ENCODE data around the gene PTDSS2. TPM values are rescaled to one million over a fixed set of nuclear protein-coding genes. Genes with fewer than 3 reads are reported as not detected.

PTDSS2 gene
- polyA plus RNA-seq, 1 experiment = 15.8 TPM

DNA sequence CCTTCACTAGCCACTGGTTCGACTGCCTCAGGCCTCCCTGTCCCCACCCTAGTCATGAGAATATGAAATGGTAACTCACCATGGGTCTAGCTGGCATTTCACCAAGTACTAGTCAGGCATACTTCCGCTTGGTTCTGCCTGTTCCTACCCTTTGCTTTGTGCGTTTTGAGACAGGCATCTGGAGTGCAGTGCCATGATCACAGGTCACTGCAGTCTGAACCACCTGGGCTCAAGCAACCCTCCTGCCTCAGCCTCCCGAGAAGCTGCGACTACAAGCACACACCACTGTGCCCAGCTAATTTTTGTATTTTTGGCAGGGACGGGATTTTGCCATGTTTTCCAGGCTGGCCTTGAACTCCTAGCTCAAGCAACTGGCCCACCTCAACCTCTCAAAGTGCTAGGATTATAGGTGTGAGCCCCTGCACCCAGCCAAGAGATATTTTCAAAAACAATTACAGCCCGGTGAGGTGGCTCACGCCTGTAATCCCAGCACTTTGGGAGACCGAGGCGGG is 71.2 kb downstream of the PTDSS2 start:
- TF ChIP-seq, protein P1, sequence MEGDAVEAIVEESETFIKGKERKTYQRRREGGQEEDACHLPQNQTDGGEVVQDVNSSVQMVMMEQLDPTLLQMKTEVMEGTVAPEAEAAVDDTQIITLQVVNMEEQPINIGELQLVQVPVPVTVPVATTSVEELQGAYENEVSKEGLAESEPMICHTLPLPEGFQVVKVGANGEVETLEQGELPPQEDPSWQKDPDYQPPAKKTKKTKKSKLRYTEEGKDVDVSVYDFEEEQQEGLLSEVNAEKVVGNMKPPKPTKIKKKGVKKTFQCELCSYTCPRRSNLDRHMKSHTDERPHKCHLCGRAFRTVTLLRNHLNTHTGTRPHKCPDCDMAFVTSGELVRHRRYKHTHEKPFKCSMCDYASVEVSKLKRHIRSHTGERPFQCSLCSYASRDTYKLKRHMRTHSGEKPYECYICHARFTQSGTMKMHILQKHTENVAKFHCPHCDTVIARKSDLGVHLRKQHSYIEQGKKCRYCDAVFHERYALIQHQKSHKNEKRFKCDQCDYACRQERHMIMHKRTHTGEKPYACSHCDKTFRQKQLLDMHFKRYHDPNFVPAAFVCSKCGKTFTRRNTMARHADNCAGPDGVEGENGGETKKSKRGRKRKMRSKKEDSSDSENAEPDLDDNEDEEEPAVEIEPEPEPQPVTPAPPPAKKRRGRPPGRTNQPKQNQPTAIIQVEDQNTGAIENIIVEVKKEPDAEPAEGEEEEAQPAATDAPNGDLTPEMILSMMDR (IDR thresholded peaks at IDR 0.05; ENCODE audit: low read depth, low read length) = no peak
- POLR2A ChIA-PET = interaction anchor here (0.7 kb wide), 1 partner anchor 15 kb away, joined by 3 read pairs; no protein-coding TSS in a partner anchor
- CTCF ChIA-PET = no interaction called here

GRCh38 chr11:526192-526591 is 76.1 kb downstream of the PTDSS2 start:
- H3K27me3 ChIP-seq (ENCODE audit: control insufficient read depth, insufficient read depth, low read length) = no peaks in the 10 kb centered on the region
- CTCF ChIA-PET = no interaction called here
- POLR2A ChIA-PET = no interaction called here
- TF ChIP-seq, protein P1 (IDR thresholded peaks at IDR 0.05; ENCODE audit: low read depth, low read length) = no peak
- H3K9me3 ChIP-seq (ENCODE audit: control insufficient read depth, insufficient read depth, low read length) = no peaks in the 10 kb centered on the region; the same call in 1 of the 2 replicates
- H3K4me3 ChIP-seq (ENCODE audit: low read depth, low read length) = no peak overlapping the region
- no peak overlapping the region for H3K27ac ChIP-seq (ENCODE audit: low read depth, low read length)
- DNase-seq (ENCODE audit: low read depth, low spot score) = no peak

More for the DNA sequence above, 71.2 kb downstream of the PTDSS2 start:
- Histone ChIP-seq H3K27ac (ENCODE audit: low read depth, low read length) (no peak overlapping the region), H3K27me3 (ENCODE audit: control insufficient read depth, insufficient read depth, low read length) (no peaks in the 10 kb centered on the region), H3K4me3 (ENCODE audit: low read depth, low read length) (no peak overlapping the region), H3K9me3 (ENCODE audit: control insufficient read depth, insufficient read depth, low read length) (peaks cover 19% of the 10 kb centered on the region)
- no peak for DNase-seq (ENCODE audit: low read depth, low spot score)

DNA sequence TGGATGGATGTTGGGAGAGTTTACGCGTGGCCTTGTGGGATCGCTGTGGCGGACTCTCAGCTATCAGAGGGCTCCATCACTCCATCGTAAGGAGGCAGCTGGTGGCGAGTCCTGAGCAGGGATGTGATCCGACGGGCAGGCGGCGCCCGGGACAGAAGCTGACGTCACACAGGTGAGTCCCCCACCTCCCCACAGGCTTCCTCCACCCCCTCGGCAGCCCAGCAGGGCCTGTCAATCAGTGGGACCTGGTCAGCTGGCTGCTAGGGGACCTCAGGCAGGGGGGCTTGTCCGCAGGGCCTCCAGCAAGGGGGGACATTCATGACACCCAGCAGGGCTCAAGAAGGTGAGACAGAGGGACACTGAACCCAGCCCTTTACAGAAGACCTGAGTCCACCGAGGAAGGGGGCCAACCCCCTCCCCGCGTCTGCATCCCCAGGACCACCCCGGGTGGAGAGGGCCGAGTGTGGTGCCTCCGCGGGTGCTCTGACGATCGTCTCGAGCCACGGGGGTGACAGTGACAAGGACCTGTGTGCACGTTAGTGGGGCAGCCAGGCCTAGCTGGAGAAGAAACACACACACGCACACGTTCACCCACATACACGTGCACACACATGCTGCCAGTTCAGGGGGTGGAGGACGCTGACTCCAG is 78.2 kb downstream of the PTDSS2 start:
- Histone ChIP-seq H3K9me3 (ENCODE audit: control insufficient read depth, insufficient read depth, low read length) (no peaks in the 10 kb centered on the region; the same call in 1 of the 2 replicates), H3K4me3 (ENCODE audit: low read depth, low read length) (no peak overlapping the region), H3K27ac (ENCODE audit: low read depth, low read length) (no peak overlapping the region), H3K27me3 (ENCODE audit: control insufficient read depth, insufficient read depth, low read length) (no peaks in the 10 kb centered on the region)
- TF ChIP-seq, protein P1 (IDR thresholded peaks at IDR 0.05; ENCODE audit: low read depth, low read length) = no peak
- no peak for DNase-seq (ENCODE audit: low read depth, low spot score)
- ChIA-PET CTCF (interaction anchor here (1.0 kb wide), 1 partner anchor 9 kb away, joined by 4 read pairs; no protein-coding TSS in a partner anchor), POLR2A (no interaction called here)

DNA sequence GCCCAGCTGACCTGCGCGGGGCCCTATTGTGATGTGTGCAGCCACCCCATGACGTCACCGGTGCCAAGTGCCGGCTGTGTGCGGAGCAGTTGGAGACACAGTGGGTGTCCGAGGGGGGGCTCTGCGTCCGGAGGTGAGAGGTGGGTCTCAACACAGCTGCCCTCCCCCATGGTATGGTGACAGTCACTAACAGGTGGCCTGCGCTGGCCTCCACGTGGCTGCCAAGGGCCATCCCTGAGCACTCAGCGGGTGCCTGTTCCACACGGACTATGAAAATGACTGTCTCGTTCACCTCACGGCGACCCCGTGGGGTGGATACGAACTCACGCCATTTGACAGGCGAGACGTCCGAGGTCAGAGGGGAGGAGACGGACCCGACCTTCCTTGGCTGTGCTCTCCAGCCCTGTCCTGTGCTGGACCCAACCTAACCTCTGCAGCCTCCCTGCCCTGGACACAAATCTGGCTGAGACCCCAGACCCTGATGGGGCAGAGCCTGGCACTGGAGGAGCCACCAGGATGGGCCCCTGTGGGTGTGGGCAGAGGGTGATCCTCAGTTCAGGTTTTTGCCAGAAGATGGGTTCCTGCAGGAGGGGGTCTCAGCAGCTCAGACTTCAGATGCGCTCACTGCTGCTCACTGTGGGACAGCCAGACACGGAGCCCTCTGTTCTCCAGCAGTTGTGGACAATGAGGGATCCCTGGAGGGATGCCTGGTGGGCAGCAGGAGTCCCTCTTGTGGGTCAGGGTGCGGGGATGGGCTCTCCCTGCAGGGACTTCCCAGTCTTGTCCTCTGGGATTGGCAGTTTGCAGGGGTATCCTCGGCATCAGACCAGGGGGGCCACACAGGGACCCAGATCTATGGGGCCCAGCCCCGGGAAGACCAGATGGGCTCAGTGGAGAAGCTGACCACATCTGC is 79.0 kb downstream of the PTDSS2 start:
- Histone ChIP-seq H3K27me3 (ENCODE audit: control insufficient read depth, insufficient read depth, low read length) (no peaks in the 10 kb centered on the region), H3K9me3 (ENCODE audit: control insufficient read depth, insufficient read depth, low read length) (no peaks in the 10 kb centered on the region; the same call in 1 of the 2 replicates), H3K27ac (ENCODE audit: low read depth, low read length) (no peak overlapping the region), H3K4me3 (ENCODE audit: low read depth, low read length) (no peak overlapping the region)
- ChIA-PET CTCF (no interaction called here), POLR2A (no interaction called here)
- DNase-seq (ENCODE audit: low read depth, low spot score) = no peak
- TF ChIP-seq, protein P1 (IDR thresholded peaks at IDR 0.05; ENCODE audit: low read depth, low read length) = no peak
